Stomach (tissue), 4 donors: ENCODE measurements around the gene ERLIN1.

Experiments
- CTCF ChIP-seq, 7 experiments: fragments of 450-650 bp in 4 of 7; fragments of 200-600 bp in 3 of 7; sonication (generic) in 3 of 7; IDR thresholded peaks; one replicate each; pipeline ENCODE4 v1.5.1; 2016 to 2019; ENCODE audit warnings: antibody characterized with exemption in 7 of 7, control low read depth in 2 of 7, mild to moderate bottlenecking in 1 of 7
- POLR2A ChIP-seq, 4 donors: fragments of 450-650 bp; IDR thresholded peaks; one replicate each; pipeline ENCODE4 v1.6.1; 2016; ENCODE audit warnings: antibody characterized with exemption in 4 of 4, control low read depth in 2 of 4, mild to moderate bottlenecking in 1 of 4, moderate library complexity in 1 of 4

GRCh38 chr10:100143756-100144155 is 42.1 kb downstream of the ERLIN1 start:
- TF ChIP-seq CTCF (IDR thresholded peaks at IDR 0.05) (no peak), POLR2A (IDR thresholded peaks at IDR 0.05) (no peak)
